ENCODE results near the gene TSPY1.
"Not testable (repeated sequence)": the region's sequence is repeated elsewhere in the genome, so short reads cannot be mapped to it uniquely, and the experiment has no call there.

Gene TSPY1, protein sequence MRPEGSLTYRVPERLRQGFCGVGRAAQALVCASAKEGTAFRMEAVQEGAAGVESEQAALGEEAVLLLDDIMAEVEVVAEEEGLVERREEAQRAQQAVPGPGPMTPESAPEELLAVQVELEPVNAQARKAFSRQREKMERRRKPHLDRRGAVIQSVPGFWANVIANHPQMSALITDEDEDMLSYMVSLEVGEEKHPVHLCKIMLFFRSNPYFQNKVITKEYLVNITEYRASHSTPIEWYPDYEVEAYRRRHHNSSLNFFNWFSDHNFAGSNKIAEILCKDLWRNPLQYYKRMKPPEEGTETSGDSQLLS

DNA sequence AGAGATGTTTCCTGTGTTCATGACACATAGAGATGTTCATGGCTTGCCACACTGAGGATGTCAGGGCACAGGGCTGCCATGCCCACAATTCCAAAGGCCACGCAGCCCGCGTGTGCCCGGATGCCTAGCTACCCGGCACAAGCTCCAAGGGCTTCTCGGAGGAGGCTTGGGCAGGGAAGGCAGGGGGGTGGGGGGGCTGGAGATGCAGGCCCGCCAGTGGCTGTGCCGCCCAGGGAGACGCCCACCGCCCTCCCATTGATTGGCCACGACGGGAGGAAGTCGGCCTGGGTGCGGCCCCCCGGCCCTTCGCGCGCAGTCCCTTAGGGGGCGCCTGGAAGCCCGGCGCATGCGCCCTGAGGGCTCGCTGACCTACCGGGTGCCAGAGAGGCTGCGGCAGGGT is at the start of gene TSPY1:
TSS of gene TSPY1 (plus strand) at position 301 of the 400 bp plus-strand sequence. CDS start at position 347, 46 bp downstream.
- not testable (repeated sequence) for H3K4me3 ChIP-seq (ENCODE audit: low read depth, low read length)

DNA sequence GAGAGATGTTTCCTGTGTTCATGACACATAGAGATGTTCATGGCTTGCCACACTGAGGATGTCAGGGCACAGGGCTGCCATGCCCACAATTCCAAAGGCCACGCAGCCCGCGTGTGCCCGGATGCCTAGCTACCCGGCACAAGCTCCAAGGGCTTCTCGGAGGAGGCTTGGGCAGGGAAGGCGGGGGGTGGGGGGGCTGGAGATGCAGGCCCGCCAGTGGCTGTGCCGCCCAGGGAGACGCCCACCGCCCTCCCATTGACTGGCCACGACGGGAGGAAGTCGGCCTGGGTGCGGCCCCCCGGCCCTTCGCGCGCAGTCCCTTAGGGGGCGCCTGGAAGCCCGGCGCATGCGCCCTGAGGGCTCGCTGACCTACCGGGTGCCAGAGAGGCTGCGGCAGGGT is 20.2 kb downstream of the TSPY1 start, which contains the start of gene TSPY9:
TSS of gene TSPY9 (plus strand) at position 301 of the 400 bp plus-strand sequence. CDS start at position 347, 46 bp downstream.
- not testable (repeated sequence) for H3K4me3 ChIP-seq (ENCODE audit: low read depth, low read length)

DNA sequence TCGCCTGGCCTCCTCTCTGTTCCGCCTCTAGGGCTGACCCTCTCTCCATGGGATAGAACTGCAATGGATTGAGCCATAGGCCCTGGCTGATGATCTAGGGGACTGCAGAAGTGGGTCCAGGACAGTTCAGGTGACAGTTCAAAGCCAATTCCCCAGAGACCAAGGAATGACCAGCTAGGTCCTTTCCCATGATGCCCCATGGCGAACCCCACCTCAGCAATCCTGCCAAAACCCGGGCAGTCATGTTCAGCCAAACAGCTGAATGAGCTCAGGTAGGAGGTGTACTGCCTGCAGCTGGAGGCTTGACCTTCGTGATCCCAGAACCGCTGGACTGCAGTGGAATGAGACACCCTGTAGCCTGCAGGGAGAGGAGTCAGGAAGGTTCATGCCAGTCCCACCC is 37.6 kb downstream of the TSPY1 start:
- H3K4me3 ChIP-seq (ENCODE audit: low read depth, low read length), result not testable (repeated sequence)

DNA sequence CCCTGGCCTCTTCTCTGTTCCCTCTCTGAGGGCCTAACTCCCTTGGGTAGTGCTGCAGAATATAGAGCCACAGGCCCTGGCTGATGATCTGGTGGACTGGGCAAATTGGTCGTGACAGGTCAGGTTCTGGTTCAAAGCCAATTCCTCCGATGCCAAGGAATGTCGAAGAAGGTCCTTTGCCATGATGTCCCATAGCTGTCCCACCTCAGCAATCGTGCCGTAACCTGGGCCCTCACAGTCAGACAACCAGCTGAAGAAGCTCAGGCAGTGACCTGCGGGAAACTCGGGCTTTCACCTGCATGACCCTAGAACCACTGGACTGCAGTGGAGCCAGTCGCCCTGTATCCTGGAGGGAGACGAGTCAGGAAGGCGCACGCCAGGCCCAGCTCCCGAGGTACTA is 49.5 kb downstream of the TSPY1 start:
- not testable (repeated sequence) for H3K4me3 ChIP-seq (ENCODE audit: low read depth, low read length)
